ENCODE measurements around the gene TEAD3. TPM values are rescaled to one million over a fixed set of nuclear protein-coding genes. Genes with fewer than 3 reads are reported as not detected.
A peak's percentile ranks its signal among the peaks of the same experiment; 100 is the strongest.

Gene TEAD3
- total RNA-seq, 1 donor = 11.2 TPM

GRCh38 chr6:35465646-35466045 lies 31.2 kb downstream of the TEAD3 start:
- Histone ChIP-seq H3K9me3 (ENCODE audit: low read depth, low read length) (no peaks in the 10 kb centered on the region), H4K20me1 (ENCODE audit: insufficient read depth, low read length) (peaks cover 24% of the 10 kb centered on the region), H3K27me3 (ENCODE audit: insufficient read depth, low read length) (no peaks in the 10 kb centered on the region), H3K4me1 (ENCODE audit: insufficient read depth, low read length) (peaks cover 18% of the 10 kb centered on the region), H3K4me2 (ENCODE audit: insufficient read depth, low read length) (no peak overlapping the region), H3K79me2 (ENCODE audit: insufficient read depth, low read length) (peaks cover 25% of the 10 kb centered on the region), H2AFZ (ENCODE audit: low read length) (no peak overlapping the region), H3K36me3 (ENCODE audit: insufficient read depth, low read length) (peaks cover 27% of the 10 kb centered on the region), H3K27ac (ENCODE audit: low read depth, low read length) (no peak overlapping the region), H3K4me3 (ENCODE audit: insufficient read depth, low read length) (no peak overlapping the region)
- no peak for TF ChIP-seq CTCF (IDR thresholded peaks at IDR 0.05; ENCODE audit: extremely low read depth, low read depth, low read length)
- peak; percentile 14 for DNase-seq (ENCODE audit: insufficient read length, low spot score, missing footprints)

GRCh38 chr6:35463292-35463691 lies 33.6 kb downstream of the TEAD3 start:
- H3K4me3 ChIP-seq (ENCODE audit: insufficient read depth, low read length) = no peak overlapping the region
- no peak overlapping the region for H2AFZ ChIP-seq (ENCODE audit: low read length)
- peaks cover 6% of the 10 kb centered on the region for H3K4me1 ChIP-seq (ENCODE audit: insufficient read depth, low read length)

GRCh38 chr6:35461270-35461669 lies 35.6 kb downstream of the TEAD3 start:
- Histone ChIP-seq H3K36me3 (ENCODE audit: insufficient read depth, low read length) (peaks cover 12% of the 10 kb centered on the region), H3K79me2 (ENCODE audit: insufficient read depth, low read length) (no peaks in the 10 kb centered on the region), H2AFZ (ENCODE audit: low read length) (no peak overlapping the region), H3K4me2 (ENCODE audit: insufficient read depth, low read length) (no peak overlapping the region), H3K4me3 (ENCODE audit: insufficient read depth, low read length) (no peak overlapping the region), H4K20me1 (ENCODE audit: insufficient read depth, low read length) (no peaks in the 10 kb centered on the region), H3K9me3 (ENCODE audit: low read depth, low read length) (no peaks in the 10 kb centered on the region), H3K4me1 (ENCODE audit: insufficient read depth, low read length) (no peaks in the 10 kb centered on the region), H3K27me3 (ENCODE audit: insufficient read depth, low read length) (no peaks in the 10 kb centered on the region), H3K27ac (ENCODE audit: low read depth, low read length) (no peak overlapping the region)
- no peak for TF ChIP-seq CTCF (IDR thresholded peaks at IDR 0.05; ENCODE audit: extremely low read depth, low read depth, low read length)
- no peak for DNase-seq (ENCODE audit: insufficient read length, low spot score, missing footprints)

More at GRCh38 chr6:35463292-35463691, 33.6 kb downstream of the TEAD3 start:
- peaks cover 15% of the 10 kb centered on the region for H3K36me3 ChIP-seq (ENCODE audit: insufficient read depth, low read length)
- H4K20me1 ChIP-seq (ENCODE audit: insufficient read depth, low read length) = peaks cover under 1% of the 10 kb centered on the region
- DNase-seq (ENCODE audit: insufficient read length, low spot score, missing footprints) = peak; percentile 23
- H3K79me2 ChIP-seq (ENCODE audit: insufficient read depth, low read length) = peaks cover 1% of the 10 kb centered on the region
- no peak overlapping the region for H3K27ac ChIP-seq (ENCODE audit: low read depth, low read length)
- no peak for TF ChIP-seq CTCF (IDR thresholded peaks at IDR 0.05; ENCODE audit: extremely low read depth, low read depth, low read length)
- no peak overlapping the region for H3K4me2 ChIP-seq (ENCODE audit: insufficient read depth, low read length)
- H3K27me3 ChIP-seq (ENCODE audit: insufficient read depth, low read length) = no peaks in the 10 kb centered on the region
- H3K9me3 ChIP-seq (ENCODE audit: low read depth, low read length) = no peaks in the 10 kb centered on the region

- H3K27me3 ChIP-seq (ENCODE audit: insufficient read depth, low read length) = no peaks in the 10 kb centered on the region
- no peak overlapping the region for H2AFZ ChIP-seq (ENCODE audit: low read length)
- H3K79me2 ChIP-seq (ENCODE audit: insufficient read depth, low read length) = peaks cover 9% of the 10 kb centered on the region
- H3K27ac ChIP-seq (ENCODE audit: low read depth, low read length) = no peak overlapping the region
- no peak for TF ChIP-seq CTCF (IDR thresholded peaks at IDR 0.05; ENCODE audit: extremely low read depth, low read depth, low read length)
- H3K4me1 ChIP-seq (ENCODE audit: insufficient read depth, low read length) = peaks cover 19% of the 10 kb centered on the region
- no peaks in the 10 kb centered on the region for H4K20me1 ChIP-seq (ENCODE audit: insufficient read depth, low read length)
- no peaks in the 10 kb centered on the region for H3K9me3 ChIP-seq (ENCODE audit: low read depth, low read length)
- H3K4me2 ChIP-seq (ENCODE audit: insufficient read depth, low read length) = no peak overlapping the region
- peaks cover 11% of the 10 kb centered on the region for H3K36me3 ChIP-seq (ENCODE audit: insufficient read depth, low read length)
- DNase-seq (ENCODE audit: insufficient read length, low spot score, missing footprints) = peak; percentile 30
- no peak overlapping the region for H3K4me3 ChIP-seq (ENCODE audit: insufficient read depth, low read length)
These were observed 39.0 kb downstream of the TEAD3 start for GRCh38 chr6:35457907-35458306.

All from osteoblast (primary cell).